K562 (cell line): ENCODE data around the gene COPS8. TPM values are rescaled to one million over a fixed set of nuclear protein-coding genes. Genes with fewer than 3 reads are reported as not detected.

Source experiments
- ATAC-seq: fragments of 200-7000 bp; cut with Tn5 transposase; 3 replicates; pipeline ENCODE4 v1.9.1; 2020; ENCODE audit warnings: moderate library complexity
- BruUV-seq: library from RNA; stranded (reverse); fragments of 400-500 nt; replicated peaks from 2 replicates; lab custom pipeline; 2021; lab: Mats Ljungman, UMichigan
- CTCF ChIA-PET: fragments of 300-600 bp; formaldehyde crosslinking; extraction: SDS; loops from one replicate; lab custom pipeline; 2021; ENCODE audit warnings: low intra/inter-chr PET ratio; lab: Yijun Ruan, JAX
- POLR2A ChIA-PET: fragments of 300-600, 350-650 bp; sonication (Branson Sonifier 250); formaldehyde crosslinking; extraction: SDS; loops from one replicate; lab custom pipeline; 2021; ENCODE audit warnings: antibody characterized with exemption, inconsistent platforms; lab: Yijun Ruan, JAX
- DNase-seq, 4 experiments: peaks; one replicate each; pipeline versions ENCODE4 v3.0.0 to v3.0.0-alpha.2; 2011 to 2018; ENCODE audit warnings: low spot score in 3 of 4, mixed read lengths in 3 of 4; ENCODE audit errors: extremely low read depth in 1 of 4
- FAIRE-seq: peaks from 2 replicates; lab custom pipeline; 2011; peaks lifted over from hg19 to GRCh38; lab: Jason Lieb, UNC
- H2AFZ ChIP-seq: 2 replicates; pipeline ENCODE4 v1.6.0; 2011; ENCODE audit warnings: low read depth, low read length, control low read depth, inconsistent platforms
- H3K27ac ChIP-seq: fragments of 200-600 bp; 3 replicates; pipeline ENCODE4 v1.8.0; 2011; ENCODE audit warnings: low read depth, mild to moderate bottlenecking, control low read depth, inconsistent platforms, low read length, moderate library complexity, mixed read lengths; ENCODE audit errors: extremely low read depth
- H3K27me3 ChIP-seq, 2 experiments: fragments of 300-600 bp in 1 of 2; 2 replicates in 1 of 2; 3 replicates in 1 of 2; pipeline versions ENCODE4 v1.6.0 to v1.8.0; 2011; ENCODE audit warnings: inconsistent platforms in 2 of 2, low read length in 2 of 2, mild to moderate bottlenecking in 1 of 2, mixed read lengths in 1 of 2, moderate library complexity in 1 of 2; ENCODE audit not compliant: control insufficient read depth in 2 of 2, insufficient read depth in 2 of 2
- H3K36me3 ChIP-seq: fragments of 300-600 bp; 3 replicates; pipeline ENCODE4 v1.8.0; 2011; ENCODE audit warnings: mild to moderate bottlenecking, low read length, inconsistent platforms; ENCODE audit not compliant: control insufficient read depth, insufficient read depth
- H3K4me1 ChIP-seq, 2 experiments: fragments of 200-600 bp in 1 of 2; replicated peaks in 1 of 2; 2 replicates in 1 of 2; 3 replicates in 1 of 2; pipeline versions ENCODE4 v1.5.1 to v1.8.0; 2011; ENCODE audit warnings: inconsistent platforms in 2 of 2, low read length in 2 of 2, mild to moderate bottlenecking in 1 of 2, mixed read lengths in 1 of 2, moderate library complexity in 1 of 2; ENCODE audit not compliant: control insufficient read depth in 2 of 2, insufficient read depth in 2 of 2
- H3K4me2 ChIP-seq: 2 replicates; pipeline ENCODE4 v1.6.1; 2011; ENCODE audit warnings: low read length, control low read depth, inconsistent platforms, mixed read lengths; ENCODE audit not compliant: insufficient read depth
- H3K4me3 ChIP-seq: fragments of 200-600 bp; sonication (generic), shearing (Covaris generic); 2 replicates; pipeline ENCODE4 v1.5.1; 2016; ENCODE audit warnings: control low read depth, inconsistent platforms
- H3K79me2 ChIP-seq: fragments of 200-600 bp; 3 replicates; pipeline ENCODE4 v1.8.0; 2011; ENCODE audit warnings: low read length, inconsistent platforms; ENCODE audit not compliant: control insufficient read depth, insufficient read depth
- H3K9ac ChIP-seq, 2 experiments: 2 replicates each; pipeline versions ENCODE4 v1.6.0 to v1.6.1; 2011; ENCODE audit warnings: low read depth in 2 of 2, low read length in 2 of 2, control low read depth in 1 of 2, inconsistent platforms in 1 of 2, mild to moderate bottlenecking in 1 of 2, mixed read lengths in 1 of 2; ENCODE audit not compliant: insufficient read depth in 1 of 2
- H3K9me1 ChIP-seq: one replicate; pipeline ENCODE4 v1.6.0; 2011; ENCODE audit warnings: inconsistent platforms, mild to moderate bottlenecking, low read length, moderate library complexity; ENCODE audit not compliant: control insufficient read depth, insufficient read depth
- H3K9me3 ChIP-seq: replicated peaks from 2 replicates; pipeline ENCODE4 v1.5.1; 2011; ENCODE audit warnings: low read depth, low read length, inconsistent platforms; ENCODE audit not compliant: control insufficient read depth, insufficient read depth
- H4K20me1 ChIP-seq: replicated peaks from 2 replicates; pipeline ENCODE4 v1.6.1; 2011; ENCODE audit warnings: low read length, inconsistent platforms, mixed read lengths; ENCODE audit not compliant: control insufficient read depth, insufficient read depth
- MYC ChIP-seq, 2 experiments: fragments of 250-450 bp in 1 of 2; sonication (Bioruptor Pico) in 1 of 2; IDR thresholded peaks; 2 replicates each; pipeline versions ENCODE4 v1.5.1 to v1.6.1; 2012 to 2021; ENCODE audit warnings: low read depth in 2 of 2, borderline replicate concordance in 1 of 2, improper control_type of control experiment in 1 of 2, low read length in 1 of 2, mild to moderate bottlenecking in 1 of 2, moderate library complexity in 1 of 2
- WGBS: fragments of 100-300 bp; shearing (Covaris generic); methylation state at CpG from one replicate; pipeline ENCODE4 v1.1.6; 2016; ENCODE audit warnings: low coverage, mixed read lengths; ENCODE audit not compliant: insufficient coverage; ENCODE audit errors: missing lambda C conversion rate; 5-methylcytosine and 5-hydroxymethylcytosine counted together
- in situ Hi-C: fragments of 300-500 bp; cut with MboI; formaldehyde crosslinking; loops from 4 replicates; pipeline ENCODE4 v1.15.0; 2018; ENCODE audit warnings: inconsistent platforms, mixed read lengths
- intact Hi-C: fragments of 100-400 bp; cut with micrococcal nuclease; formaldehyde crosslinking; loops from 2 replicates; pipeline ENCODE4 v1.14.2; 2022
- polyA plus RNA-seq, 8 experiments: library from polyadenylated mRNA; depleted of rRNA in 4 of 8; stranded (reverse) in 5 of 8; unstranded in 3 of 8; fragments of >200 nt; fragmentation: Nextera tagmentation in 2 of 8; fragmentation: Illumina TruSeq in 1 of 8; extraction: Ambion mirVana in 2 of 8; extraction: Trizol in 1 of 8; gene quantifications; 2 replicates each; pipeline versions ENCODE4 v1.2.1 to v1.2.3, GENCODE V29; 2011 to 2014; ENCODE audit warnings: inconsistent platforms in 1 of 8, missing spikeins in 1 of 8
- total RNA-seq, 7 experiments: library from RNA; depleted of rRNA in 6 of 7; stranded (reverse); fragments of >200 nt in 6 of 7; fragmentation: Illumina TruSeq in 2 of 7; extraction: Trizol in 2 of 7; gene quantifications; 2 replicates each; pipeline versions ENCODE4 v1.2.1 to v1.2.3, GENCODE V29; 2011 to 2021; ENCODE audit warnings: low replicate concordance in 1 of 7
- TF ChIP-seq, protein P1 (sequence below): fragments of 250-450 bp; sonication (Bioruptor Pico); IDR thresholded peaks from 2 replicates; pipeline ENCODE4 v1.4.0; 2020; ENCODE audit warnings: mild to moderate bottlenecking, moderate library complexity
- TF ChIP-seq, protein P2 (sequence below), 2 experiments: IDR thresholded peaks; 2 replicates each; pipeline ENCODE4 v1.6.1; 2011; ENCODE audit warnings: borderline replicate concordance in 1 of 2, control low read depth in 1 of 2, low read depth in 1 of 2, low read length in 1 of 2, mild to moderate bottlenecking in 1 of 2, mixed read lengths in 1 of 2, moderate library complexity in 1 of 2; ENCODE audit not compliant: insufficient read depth in 1 of 2, insufficient read length in 1 of 2, poor library complexity in 1 of 2, severe bottlenecking in 1 of 2; ENCODE audit errors: extremely low read depth in 1 of 2

Gene COPS8
- total and polyA plus RNA-seq, 9 of the 15 experiments (the other 6 are each of a cell fraction or from before 2014, with no cell fraction given) = 28.2 to 97.3 (median 58.9) TPM

DNA sequence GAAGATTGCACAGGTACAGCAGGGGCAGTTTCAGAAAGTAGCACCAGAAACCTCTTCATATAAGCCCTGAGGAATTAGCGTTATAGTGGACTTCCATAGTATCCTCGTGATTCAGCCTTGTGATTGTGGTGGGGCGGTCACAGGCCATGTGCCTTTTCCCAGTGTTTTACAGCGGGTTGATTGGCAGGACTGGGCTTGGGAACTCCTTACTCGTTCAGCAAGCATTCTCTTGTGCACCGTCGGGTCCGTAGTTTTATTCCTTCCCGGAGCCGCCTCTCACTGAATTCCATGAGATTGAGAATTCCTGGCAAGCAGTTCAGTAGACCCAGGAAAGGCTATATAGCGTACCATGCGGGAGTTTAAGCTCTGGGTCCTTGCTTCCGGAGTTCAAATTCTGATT, 5.2 kb downstream of the COPS8 start:
- 98% methylated on average over 9 of the region's 13 CpGs for WGBS
- in situ Hi-C loops = no loop called here
- no peak for ATAC-seq
- BruUV-seq = no TSS peak
- Histone ChIP-seq H3K36me3 (peaks cover 30% of the 10 kb centered on the region; the same call in 1 of the 3 replicates), H3K27ac (no peak overlapping the region), H3K79me2 (peaks cover 19% of the 10 kb centered on the region)
- no peak for TF ChIP-seq MYC (IDR thresholded peaks at IDR 0.05; ENCODE audit: low read depth, low read length)
- TF ChIP-seq MYC (CRISPR knock-in tag; IDR thresholded peaks at IDR 0.05; ENCODE audit: borderline replicate concordance, low read depth) = no peak
- TF ChIP-seq, protein P1, sequence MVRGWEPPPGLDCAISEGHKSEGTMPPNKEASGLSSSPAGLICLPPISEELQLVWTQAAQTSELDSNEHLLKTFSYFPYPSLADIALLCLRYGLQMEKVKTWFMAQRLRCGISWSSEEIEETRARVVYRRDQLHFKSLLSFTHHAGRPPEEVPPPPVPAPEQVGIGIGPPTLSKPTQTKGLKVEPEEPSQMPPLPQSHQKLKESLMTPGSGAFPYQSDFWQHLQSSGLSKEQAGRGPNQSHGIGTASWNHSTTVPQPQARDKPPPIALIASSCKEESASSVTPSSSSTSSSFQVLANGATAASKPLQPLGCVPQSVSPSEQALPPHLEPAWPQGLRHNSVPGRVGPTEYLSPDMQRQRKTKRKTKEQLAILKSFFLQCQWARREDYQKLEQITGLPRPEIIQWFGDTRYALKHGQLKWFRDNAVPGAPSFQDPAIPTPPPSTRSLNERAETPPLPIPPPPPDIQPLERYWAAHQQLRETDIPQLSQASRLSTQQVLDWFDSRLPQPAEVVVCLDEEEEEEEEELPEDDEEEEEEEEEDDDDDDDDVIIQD (CRISPR knock-in tag) = no peak
- TF ChIP-seq, protein P2, sequence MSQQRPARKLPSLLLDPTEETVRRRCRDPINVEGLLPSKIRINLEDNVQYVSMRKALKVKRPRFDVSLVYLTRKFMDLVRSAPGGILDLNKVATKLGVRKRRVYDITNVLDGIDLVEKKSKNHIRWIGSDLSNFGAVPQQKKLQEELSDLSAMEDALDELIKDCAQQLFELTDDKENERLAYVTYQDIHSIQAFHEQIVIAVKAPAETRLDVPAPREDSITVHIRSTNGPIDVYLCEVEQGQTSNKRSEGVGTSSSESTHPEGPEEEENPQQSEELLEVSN (IDR thresholded peaks at IDR 0.05; ENCODE audit: borderline replicate concordance in 1 of 2, extremely low read depth in 1 of 2, insufficient read depth in 1 of 2, insufficient read length in 1 of 2, low read depth in 1 of 2, low read length in 1 of 2, poor library complexity in 1 of 2, severe bottlenecking in 1 of 2) = no peak
- TF ChIP-seq, all 486 proteins: peak for 0
- H3K4me2 ChIP-seq = no peak overlapping the region
- H3K9ac ChIP-seq = no peak overlapping the region
- no peaks in the 10 kb centered on the region for H3K27me3 ChIP-seq
- ChIA-PET CTCF (no interaction called here), POLR2A (interaction anchor here (0.7 kb wide), 1 partner anchor 102 kb away, joined by 3 read pairs; no protein-coding TSS in a partner anchor)
- no peaks in the 10 kb centered on the region for H3K9me3 ChIP-seq
- intact Hi-C loops = no loop called here
- no peak overlapping the region for H3K4me3 ChIP-seq
- no peaks in the 10 kb centered on the region; a peak in 2 of 5 replicates for H3K4me1 ChIP-seq
- DNase-seq (no peak), FAIRE-seq (no peak)
- H2AFZ ChIP-seq = no peak overlapping the region
- no peaks in the 10 kb centered on the region; the same call in 1 of the 2 replicates for H4K20me1 ChIP-seq
- no peaks in the 10 kb centered on the region for H3K9me1 ChIP-seq
